ENCODE results near the gene KIF6. TPM values are rescaled to one million over a fixed set of nuclear protein-coding genes. Genes with fewer than 3 reads are reported as not detected.
"Not testable (repeated sequence)": the region's sequence is repeated elsewhere in the genome, so short reads cannot be mapped to it uniquely, and the experiment has no call there.

Gene KIF6
- total RNA-seq, 1 donor from 2014 or later: 1.2 TPM

GRCh38 chr6:39310542-39310941 lies 414.7 kb downstream of the KIF6 start:
- FAIRE-seq (no peak), DNase-seq (ENCODE audit: low spot score in 2 of 2) (no peak)

- no peak for FAIRE-seq
- peak; percentile 68 to 82 for DNase-seq (ENCODE audit: low spot score in 2 of 2)
Observed at GRCh38 chr6:39309942-39310531, 415.2 kb downstream of the KIF6 start.

DNA sequence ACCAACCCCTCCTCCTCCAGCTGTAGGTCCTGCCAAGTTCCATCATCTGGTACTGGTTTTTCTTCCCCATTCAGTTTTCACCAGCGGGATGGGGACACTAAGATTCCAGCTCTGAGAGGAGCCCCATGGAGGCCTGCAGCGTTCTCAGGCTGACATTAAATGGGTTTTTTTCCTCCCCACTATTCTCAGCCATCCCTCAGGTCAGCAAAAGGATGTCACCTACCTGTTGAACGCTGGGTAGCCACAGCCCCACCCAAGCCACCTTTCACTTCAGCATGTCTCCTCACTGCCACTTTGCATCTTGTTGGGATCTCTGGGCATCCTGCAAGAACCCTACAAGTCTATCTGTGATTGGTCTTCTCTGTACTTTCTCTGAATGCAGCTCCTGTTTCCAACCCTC lies 417.7 kb downstream of the KIF6 start:
- DNase-seq (ENCODE audit: low spot score in 2 of 2): no peak
- no peak for FAIRE-seq

DNA sequence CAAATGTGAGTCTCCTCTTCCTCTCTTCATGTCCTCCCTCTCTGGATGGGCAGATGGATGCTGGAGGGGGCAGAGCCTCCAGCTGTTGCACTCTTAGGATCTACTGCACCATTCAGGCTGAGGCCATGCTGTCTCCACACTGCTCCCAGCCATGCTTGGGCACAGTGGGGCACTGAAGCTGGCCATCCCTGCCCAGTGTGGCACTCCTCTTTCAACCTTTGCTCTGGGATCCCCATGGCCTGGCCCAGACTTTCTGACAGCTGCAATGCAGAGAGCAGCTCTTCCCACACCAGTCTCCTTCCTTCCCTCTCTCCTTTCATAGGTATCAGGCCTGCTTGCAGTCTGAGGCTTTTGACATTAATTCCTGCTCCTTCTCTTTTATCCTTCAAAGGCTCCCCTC lies 420.3 kb downstream of the KIF6 start:
- FAIRE-seq (no peak), DNase-seq (ENCODE audit: low spot score in 2 of 2) (no peak)

- no peak for FAIRE-seq
Observed at GRCh38 chr6:39303425-39304153, 421.6 kb downstream of the KIF6 start.

GRCh38 chr6:39302669-39303424 lies 422.4 kb downstream of the KIF6 start:
- FAIRE-seq (no peak), DNase-seq (ENCODE audit: low spot score in 2 of 2) (peak; percentile 65 to 90)

More at GRCh38 chr6:39303425-39304153, 421.6 kb downstream of the KIF6 start:
- DNase-seq (ENCODE audit: low spot score in 2 of 2): no peak

DNA sequence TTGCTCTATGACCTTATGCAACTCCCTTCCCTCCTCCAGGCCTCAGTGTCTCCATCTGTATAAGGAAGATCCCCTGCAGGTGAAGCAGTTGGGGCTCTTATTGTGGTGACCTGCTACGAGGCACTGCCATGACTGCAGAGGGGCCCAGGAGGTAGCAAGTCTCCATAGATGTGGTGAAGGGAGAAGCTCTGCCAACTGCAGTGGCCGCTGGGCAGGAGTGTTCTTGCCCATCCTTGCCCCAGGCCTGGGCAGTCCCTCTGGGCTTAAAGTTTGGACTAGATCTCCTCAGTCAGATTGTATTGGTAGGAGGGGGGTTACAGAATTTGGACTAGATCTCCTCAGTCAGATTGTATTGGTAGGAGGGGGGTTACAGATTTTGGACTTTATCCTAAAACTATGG lies 423.2 kb downstream of the KIF6 start:
- no peak for DNase-seq (ENCODE audit: low spot score in 2 of 2)
- no peak for FAIRE-seq

GRCh38 chr6:39301606-39302005 lies 423.6 kb downstream of the KIF6 start:
- FAIRE-seq (no peak), DNase-seq (ENCODE audit: low spot score in 2 of 2) (no peak)

- no peak for FAIRE-seq
- DNase-seq (ENCODE audit: low spot score in 2 of 2): no peak
Observed at GRCh38 chr6:39300739-39301138, 424.5 kb downstream of the KIF6 start.

DNA sequence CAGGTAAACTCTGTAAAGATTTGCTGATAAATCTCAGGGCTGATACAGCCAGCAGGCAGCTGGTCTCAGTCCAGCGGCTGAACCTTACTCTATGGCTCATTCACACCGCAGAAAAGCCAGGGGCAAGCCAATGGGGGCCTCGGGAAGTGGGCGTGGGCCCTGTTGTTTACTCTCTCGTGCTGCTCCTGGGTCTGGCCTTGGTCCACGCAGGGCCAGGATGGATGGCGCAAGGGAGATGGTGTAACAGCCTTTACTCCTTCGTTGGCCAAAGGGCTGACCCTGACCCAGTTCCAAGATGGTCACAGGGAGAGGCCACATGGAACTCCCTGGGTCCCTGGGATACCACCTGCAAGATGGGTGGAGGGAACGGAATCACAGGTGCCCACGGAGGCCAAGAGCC lies 427.1 kb downstream of the KIF6 start:
- DNase-seq (ENCODE audit: low spot score in 2 of 2): no peak
- FAIRE-seq: no peak

GRCh38 chr6:39296745-39297640 lies 428.2 kb downstream of the KIF6 start:
- DNase-seq (ENCODE audit: low spot score in 2 of 2) (no peak), FAIRE-seq (no peak)

GRCh38 chr6:39295611-39296011 lies 429.6 kb downstream of the KIF6 start:
- DNase-seq (ENCODE audit: low spot score in 2 of 2): no peak
- FAIRE-seq: no peak

- DNase-seq (ENCODE audit: low spot score in 2 of 2) (no peak), FAIRE-seq (no peak)
Observed at GRCh38 chr6:39294899-39295298, 430.3 kb downstream of the KIF6 start.

GRCh38 chr6:39294133-39294532 lies 431.1 kb downstream of the KIF6 start:
- FAIRE-seq (no peak), DNase-seq (ENCODE audit: low spot score in 2 of 2) (no peak)

- no peak for DNase-seq (ENCODE audit: low spot score in 2 of 2)
- no peak for FAIRE-seq
Observed at GRCh38 chr6:39292637-39293036, 432.6 kb downstream of the KIF6 start.

DNA sequence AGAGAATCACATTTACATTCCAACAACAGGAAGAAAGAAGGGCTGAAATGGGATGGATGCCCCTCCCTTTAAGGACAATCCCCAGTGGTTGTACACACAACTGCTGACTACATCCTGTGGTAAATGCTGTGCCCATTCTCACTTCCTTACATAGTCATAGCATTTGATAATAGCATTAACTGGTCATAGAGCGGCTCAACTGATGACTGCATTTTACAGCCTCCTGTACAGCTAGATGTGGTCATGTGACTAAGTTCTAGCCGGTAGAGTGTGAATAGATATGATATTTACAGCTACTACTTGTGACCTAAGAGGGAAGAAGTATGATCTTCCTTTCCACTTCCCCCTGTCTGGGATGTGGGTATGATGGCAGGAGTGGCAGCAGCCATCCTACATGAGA lies 435.7 kb downstream of the KIF6 start:
- FAIRE-seq: no peak
- no peak for DNase-seq (ENCODE audit: low spot score in 2 of 2)

GRCh38 chr6:39287601-39288000 lies 437.6 kb downstream of the KIF6 start:
- DNase-seq (ENCODE audit: low spot score in 2 of 2) (no peak), FAIRE-seq (no peak)

DNA sequence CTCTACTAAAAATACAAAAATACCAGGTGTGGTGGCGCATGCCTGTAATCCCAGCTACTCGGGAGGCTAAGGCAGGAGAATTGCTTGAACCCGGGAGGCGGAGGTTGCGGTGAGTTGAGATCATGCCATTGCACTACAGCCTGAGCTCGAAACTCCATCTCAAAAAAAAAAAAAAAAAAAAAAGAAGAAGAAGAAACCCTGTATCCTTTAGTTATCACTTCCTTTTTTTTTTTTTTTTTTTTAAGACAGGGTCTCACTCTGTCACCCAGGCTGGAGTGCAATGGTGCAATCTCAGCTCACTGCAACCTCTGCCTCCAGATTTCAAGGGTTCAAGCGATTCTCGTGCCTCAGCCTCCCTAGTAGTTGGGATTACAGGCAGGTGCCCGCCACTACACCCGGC lies 438.6 kb downstream of the KIF6 start:
- DNase-seq (ENCODE audit: low spot score in 2 of 2); FAIRE-seq: not testable (repeated sequence)

GRCh38 chr6:39282774-39283173 lies 442.4 kb downstream of the KIF6 start:
- FAIRE-seq (no peak), DNase-seq (ENCODE audit: low spot score in 2 of 2) (no peak)

DNA sequence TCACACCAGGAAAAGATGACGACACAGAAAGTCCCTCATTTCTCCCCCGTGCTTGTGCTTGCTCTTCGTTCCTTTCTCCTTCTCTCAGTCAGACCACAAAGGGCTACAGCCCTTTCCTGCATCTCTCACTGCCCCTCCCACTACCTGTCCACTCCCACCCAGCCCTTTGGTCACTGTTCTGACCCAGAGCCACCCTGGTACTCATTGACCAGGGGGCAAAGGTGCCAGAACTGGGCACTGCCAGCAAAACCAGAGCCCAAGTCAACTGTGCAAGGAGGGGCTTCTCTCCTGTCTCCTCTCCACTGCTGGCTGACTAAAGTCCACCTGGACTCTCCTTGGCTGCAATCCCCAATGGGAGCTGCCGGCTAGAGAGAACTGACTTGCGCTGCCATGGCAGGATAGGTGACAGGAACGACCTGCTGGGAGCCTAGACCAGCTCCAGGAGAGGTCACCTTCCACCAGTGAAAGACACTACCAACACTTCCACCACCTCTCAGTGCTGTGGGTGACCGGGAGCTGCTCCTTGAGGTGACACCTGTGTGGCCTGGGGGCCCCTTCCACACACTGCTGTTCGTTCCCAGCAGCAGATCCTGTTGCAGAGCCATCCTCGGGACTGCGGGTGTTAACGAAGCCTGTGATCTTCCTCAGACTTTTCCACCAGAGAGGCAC lies 443.8 kb downstream of the KIF6 start:
- FAIRE-seq (no peak), DNase-seq (ENCODE audit: low spot score in 2 of 2) (no peak)
